DOHH2 (cell line): ENCODE measurements around the gene ITPRIPL2.

Experiments used
- CTCF ChIP-seq: fragments of 200-600 bp; sonication (generic); IDR thresholded peaks from one replicate; pipeline ENCODE4 v1.5.1; 2014; ENCODE audit warnings: antibody characterized with exemption, mild to moderate bottlenecking, low read depth, low read length; ENCODE audit not compliant: poor library complexity, severe bottlenecking
- EZH2phosphoT487 ChIP-seq: fragments of 200-600 bp; sonication (generic); IDR thresholded peaks from 2 replicates; pipeline ENCODE4 v1.6.1; 2017; ENCODE audit warnings: borderline replicate concordance, mild to moderate bottlenecking, antibody characterized with exemption, low read length, moderate library complexity, mixed read lengths

GRCh38 chr16:19169082-19169639 is 55.4 kb downstream of the ITPRIPL2 start:
- TF ChIP-seq CTCF (no peak), EZH2phosphoT487 (no peak)
